SK-MEL-5 (cell line): ENCODE data around the gene RGS3. TPM values are rescaled to one million over a fixed set of nuclear protein-coding genes. Genes with fewer than 3 reads are reported as not detected.

ENCODE experiments used
- DNase-seq: peaks from one replicate; pipeline ENCODE4 v3.0.0-alpha.2; 2016; ENCODE audit warnings: low read depth, low spot score
- in situ Hi-C: cut with HindIII; loops from 2 replicates; pipeline ENCODE4 v1.10.0; 2016; ENCODE audit warnings: low sequenced_read_pairs, high pct_unique_total_duplicates, low pct_unique_long_range_greater_than_20kb
- total RNA-seq: library from RNA; depleted of rRNA; stranded (reverse); fragments of >200 nt; shearing (Covaris generic); gene quantifications from 2 replicates; pipeline ENCODE4 v1.2.3, GENCODE V29; 2014

The RGS3 gene
- total RNA-seq, 1 experiment from 2014 or later, result 25.0 TPM

GRCh38 chr9:113516840-113517577, 53.5 kb downstream of the RGS3 start:
- in situ Hi-C loops, result no loop called here
- no peak for DNase-seq

- DNase-seq, result no peak
- in situ Hi-C loops, result no loop called here
Measured at GRCh38 chr9:113519426-113520108, 56.0 kb downstream of the RGS3 start.

GRCh38 chr9:113520109-113520642, 56.6 kb downstream of the RGS3 start:
- DNase-seq, result no peak
- in situ Hi-C loops, result no loop called here

DNA sequence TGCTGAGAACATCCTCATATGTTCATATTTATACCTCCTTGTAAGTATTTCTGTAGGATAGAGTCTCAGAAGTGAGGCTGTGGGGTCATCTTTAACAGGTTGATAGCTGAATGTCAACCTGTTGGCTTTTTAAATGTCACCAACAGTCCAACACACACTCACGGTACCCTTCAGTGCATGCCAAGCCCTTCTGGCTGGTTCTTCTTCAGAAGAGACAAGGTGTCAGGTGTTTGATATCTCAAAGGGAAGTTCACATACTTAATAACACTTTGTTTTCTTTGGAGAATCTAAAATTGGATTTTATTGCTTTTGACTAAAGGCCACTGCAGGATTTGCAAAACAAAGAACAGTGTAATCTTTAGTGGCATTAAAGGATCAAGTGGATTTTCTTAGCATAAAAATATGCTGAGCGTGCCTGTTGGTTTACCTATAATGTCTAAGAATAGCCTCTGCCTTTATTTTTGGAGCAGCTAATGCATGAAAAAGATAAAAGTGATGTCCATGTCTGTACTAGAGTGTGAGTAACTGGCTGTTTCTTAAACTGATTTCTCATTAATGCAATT, 58.2 kb downstream of the RGS3 start:
- in situ Hi-C loops, result no loop called here
- DNase-seq, result no peak

GRCh38 chr9:113522419-113522818, 58.9 kb downstream of the RGS3 start:
- no peak for DNase-seq
- in situ Hi-C loops, result no loop called here

DNA sequence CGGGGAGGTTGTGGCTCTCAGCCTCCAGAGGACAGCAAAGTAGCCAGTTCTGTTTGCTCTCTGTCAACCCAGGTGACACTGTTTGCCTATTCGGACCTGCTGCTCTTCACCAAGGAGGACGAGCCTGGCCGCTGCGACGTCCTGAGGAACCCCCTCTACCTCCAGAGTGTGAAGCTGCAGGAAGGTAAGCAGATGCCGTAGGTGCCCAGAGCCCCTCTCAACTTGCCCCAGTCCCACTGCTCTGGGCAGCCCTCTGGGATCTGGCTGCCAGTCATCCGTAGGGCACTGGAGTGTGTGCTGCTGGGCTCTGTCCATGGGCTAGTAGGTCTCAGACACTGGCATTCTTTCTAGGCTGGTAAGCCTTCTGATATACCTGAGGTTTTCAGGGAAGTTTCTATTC, 59.3 kb downstream of the RGS3 start:
- no peak for DNase-seq
- in situ Hi-C loops, result no loop called here

GRCh38 chr9:113523421-113524141, 60.1 kb downstream of the RGS3 start:
- in situ Hi-C loops, result no loop called here
- DNase-seq, result no peak

DNA sequence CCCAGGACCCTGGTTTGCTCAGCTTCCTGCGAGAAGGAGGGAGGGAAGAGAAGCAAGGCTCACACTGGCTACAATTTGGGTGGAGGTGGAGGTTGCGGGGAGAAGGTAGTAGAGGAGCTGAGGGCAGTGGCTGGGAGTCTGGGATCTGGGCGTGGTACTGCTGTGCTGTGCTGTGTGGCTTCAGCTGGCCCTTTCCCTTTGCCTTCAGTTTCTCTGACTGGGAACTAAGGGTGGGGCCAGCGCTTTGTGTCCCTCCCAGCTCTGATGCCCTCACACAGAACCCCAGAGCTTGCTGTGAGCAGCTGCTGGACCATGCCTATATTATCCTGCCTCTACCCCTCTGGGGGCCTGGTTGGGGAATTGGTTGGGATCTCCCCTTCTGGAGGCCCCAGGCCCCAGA, 60.9 kb downstream of the RGS3 start:
- no peak for DNase-seq
- in situ Hi-C loops, result no loop called here

DNA sequence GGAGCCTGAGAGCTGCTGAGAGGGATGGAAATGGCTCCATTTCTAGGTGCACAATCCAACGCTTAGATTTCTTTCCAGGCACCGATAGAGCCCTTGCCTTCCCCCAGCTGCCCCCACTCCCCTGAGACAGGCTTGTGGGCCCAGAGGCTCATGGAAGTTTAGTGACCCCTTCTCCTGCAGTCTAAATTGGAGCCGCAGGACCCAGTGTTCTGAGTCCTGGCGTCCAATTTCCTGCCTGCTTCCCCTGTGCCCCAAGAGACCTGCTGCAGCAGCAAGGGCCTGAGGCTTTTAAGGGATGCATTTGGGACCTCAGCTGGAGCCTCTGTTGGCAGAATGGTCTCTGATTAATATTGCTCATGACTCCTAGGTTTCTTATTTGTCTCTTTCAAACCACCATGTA, 61.7 kb downstream of the RGS3 start:
- DNase-seq, result no peak
- in situ Hi-C loops, result no loop called here

DNA sequence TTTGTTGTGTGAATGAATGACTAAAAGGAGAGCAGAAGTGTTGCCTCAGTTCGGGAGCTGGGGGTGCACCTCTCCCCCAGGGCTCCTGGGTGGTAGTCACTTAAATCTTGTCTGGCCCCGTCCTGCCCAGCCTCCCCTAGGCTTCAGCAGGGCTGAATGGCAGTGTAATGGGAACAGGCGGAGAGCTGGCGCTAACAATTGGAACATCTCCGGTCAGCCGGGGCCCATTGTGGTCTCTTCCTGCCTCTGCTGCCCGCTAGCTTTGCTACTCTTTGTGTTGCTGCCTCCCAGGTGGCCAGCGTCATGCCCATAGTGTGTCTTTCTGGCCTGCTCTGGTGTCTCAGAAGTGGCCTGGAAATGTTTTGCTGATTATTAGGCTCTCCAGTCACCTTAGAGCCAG, 62.3 kb downstream of the RGS3 start:
- DNase-seq, result no peak
- in situ Hi-C loops, result no loop called here

- no peak for DNase-seq
- in situ Hi-C loops, result no loop called here
Measured at GRCh38 chr9:113526231-113526746, 62.8 kb downstream of the RGS3 start.

DNA sequence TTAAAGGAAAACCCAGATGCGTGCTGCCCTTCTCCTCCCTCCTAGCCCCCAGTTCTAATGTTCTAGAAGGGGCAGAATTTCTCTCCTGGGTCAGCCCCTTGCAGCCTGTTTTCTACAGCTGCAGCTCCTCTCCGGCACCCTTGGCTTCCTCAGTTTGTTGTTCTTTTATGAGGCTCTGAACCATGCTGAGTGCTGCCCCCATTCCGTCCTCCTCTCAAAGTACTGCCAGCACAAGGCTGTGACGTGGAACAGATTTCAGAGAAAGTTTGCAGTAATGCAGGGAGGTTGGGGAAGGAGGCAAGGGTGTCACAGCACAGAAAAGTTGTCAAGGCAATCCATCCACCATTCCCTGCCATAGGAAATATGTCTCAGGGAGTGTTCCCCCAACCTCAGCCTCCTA, 63.3 kb downstream of the RGS3 start:
- DNase-seq, result no peak
- in situ Hi-C loops, result no loop called here

DNA sequence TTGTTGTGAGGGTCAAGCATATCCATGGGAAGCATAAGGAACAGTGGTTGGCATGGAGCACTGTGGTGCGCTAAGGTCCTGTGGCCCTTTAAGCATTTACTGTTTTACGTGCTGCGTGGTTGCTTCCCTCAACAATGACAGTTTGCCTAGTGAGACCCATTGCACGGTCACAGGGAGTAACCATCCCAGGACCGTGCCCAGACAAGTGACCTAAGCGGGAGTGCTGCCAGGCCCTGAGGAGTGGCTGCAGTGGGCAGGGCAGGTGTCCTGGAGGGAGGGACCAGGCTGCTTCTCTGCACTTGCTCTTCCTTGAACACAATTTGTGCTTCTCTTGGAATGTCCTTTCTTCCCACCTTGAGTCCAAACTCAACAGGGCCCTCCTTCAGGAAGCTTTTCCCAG, 64.6 kb downstream of the RGS3 start:
- in situ Hi-C loops, result no loop called here
- no peak for DNase-seq

DNA sequence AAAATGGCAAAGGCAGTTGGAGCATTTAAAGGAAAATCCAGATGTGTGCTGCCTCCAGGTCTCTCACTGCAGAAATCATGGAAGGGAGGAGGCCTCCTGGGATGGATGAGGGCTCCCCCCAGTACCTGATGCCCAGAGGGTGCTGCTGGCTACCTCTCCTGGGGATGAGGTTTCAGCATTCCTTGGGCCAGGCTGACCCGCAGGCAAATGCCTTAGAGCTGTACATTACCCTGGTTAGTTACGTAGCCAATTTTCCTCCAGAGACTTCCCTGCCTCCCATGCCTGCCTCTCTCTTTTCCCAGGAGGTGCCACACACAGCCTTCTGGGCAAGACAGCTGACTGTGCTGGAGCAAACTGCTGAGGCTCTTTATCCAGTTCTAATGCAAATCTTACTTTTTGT, 65.3 kb downstream of the RGS3 start:
- in situ Hi-C loops, result no loop called here
- no peak for DNase-seq

DNA sequence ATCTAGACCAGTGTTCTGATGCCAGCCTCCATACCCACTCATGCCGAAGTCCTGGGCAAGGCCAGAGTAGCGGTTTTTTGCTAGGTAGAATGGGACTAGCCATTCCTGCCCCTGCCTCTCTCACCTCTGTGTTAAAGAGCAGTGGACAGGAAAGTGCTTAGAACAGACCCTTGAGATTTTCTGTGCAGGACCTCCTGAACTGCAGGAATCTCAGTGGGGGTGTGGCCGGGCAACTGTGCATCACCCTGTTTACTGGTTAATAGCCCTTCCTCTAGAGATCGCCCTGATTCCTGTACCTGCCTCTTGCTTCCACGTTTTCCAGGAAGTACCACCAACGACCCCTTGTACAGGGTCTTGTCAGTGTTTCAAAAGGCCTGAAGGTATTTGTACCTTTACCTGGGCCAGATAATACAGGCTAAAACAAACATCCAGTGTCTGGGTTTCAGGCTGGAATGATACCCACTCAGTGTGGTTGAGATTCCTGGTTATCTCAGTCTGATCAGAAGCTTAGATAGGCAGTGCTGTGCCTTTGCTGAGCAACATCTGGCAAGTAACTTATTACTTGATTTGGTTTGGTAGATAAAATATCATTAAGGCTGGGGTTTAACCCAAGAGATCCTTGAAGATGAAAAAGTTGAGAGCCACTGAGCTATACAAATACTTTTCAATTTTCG, 65.9 kb downstream of the RGS3 start:
- in situ Hi-C loops, result no loop called here
- DNase-seq, result no peak

GRCh38 chr9:113530022-113530635, 66.6 kb downstream of the RGS3 start:
- in situ Hi-C loops, result no loop called here
- DNase-seq, result no peak

- DNase-seq, result no peak
- in situ Hi-C loops, result no loop called here
Measured at GRCh38 chr9:113530942-113531341, 67.4 kb downstream of the RGS3 start.
